Prostate gland (tissue), 2 donors: ENCODE data around the gene SPATA16. TPM values are rescaled to one million over a fixed set of nuclear protein-coding genes. Genes with fewer than 3 reads are reported as not detected.

ENCODE experiments used
- DNase-seq: peaks from one replicate; pipeline ENCODE4 v3.0.0-alpha.2; 2019; ENCODE audit warnings: low spot score
- H3K27ac ChIP-seq, 2 donors: fragments of 200-600 bp; sonication (generic); 2 replicates each; pipeline ENCODE4 v1.5.1; 2017 to 2019
- H3K27me3 ChIP-seq: fragments of 200-600 bp; sonication (generic); replicated peaks from 2 replicates; pipeline ENCODE4 v1.5.1; 2019; ENCODE audit not compliant: insufficient read depth
- H3K36me3 ChIP-seq, 2 donors: fragments of 200-600 bp; sonication (generic); 1 replicate in 1 of 2; 2 replicates in 1 of 2; pipeline versions ENCODE4 v1.5.1 to v1.8.1; 2017 to 2019
- H3K4me1 ChIP-seq: fragments of 200-600 bp; sonication (generic); replicated peaks from 2 replicates; pipeline ENCODE4 v1.5.1; 2019
- H3K4me3 ChIP-seq, 2 donors: fragments of 200-600 bp; sonication (generic); 2 replicates each; pipeline ENCODE4 v1.5.1; 2017 to 2019
- H3K9me3 ChIP-seq: fragments of 200-600 bp; sonication (generic); 2 replicates; pipeline ENCODE4 v1.5.1; 2017
- POLR2A ChIP-seq: fragments of 450-650 bp; IDR thresholded peaks from one replicate; pipeline ENCODE4 v1.6.1; 2016; ENCODE audit warnings: antibody characterized with exemption, mild to moderate bottlenecking
- POLR2AphosphoS5 ChIP-seq: sonication (generic); formaldehyde crosslinking; IDR thresholded peaks from one replicate; pipeline ENCODE4 v1.6.1; 2017; ENCODE audit warnings: antibody characterized with exemption
- WGBS: methylation state at CpG from one replicate; pipeline ENCODE4 v1.1.5; 2018; 5-methylcytosine and 5-hydroxymethylcytosine counted together
- intact Hi-C: fragments of 100-400 bp; cut with DNase I; formaldehyde crosslinking; loops from one replicate; pipeline ENCODE4 v1.14.2; 2022
- total RNA-seq, 2 donors: library from RNA; depleted of rRNA; stranded (reverse); fragments of >200 nt; gene quantifications; one replicate each; pipeline ENCODE4 v1.1.0, GENCODE V29; 2016
- TF ChIP-seq, protein P1 (sequence below), 4 experiments: fragments of 200-600 bp in 2 of 4; fragments of 450-650 bp in 2 of 4; sonication (generic) in 2 of 4; IDR thresholded peaks; 1 replicate in 3 of 4; 2 replicates in 1 of 4; pipeline ENCODE4 v1.5.1; 2016 to 2019; ENCODE audit warnings: antibody characterized with exemption in 4 of 4, mild to moderate bottlenecking in 2 of 4, moderate library complexity in 2 of 4

Gene SPATA16
- total RNA-seq, 2 donors from 2014 or later: 3.8 TPM; not detected in 1

DNA sequence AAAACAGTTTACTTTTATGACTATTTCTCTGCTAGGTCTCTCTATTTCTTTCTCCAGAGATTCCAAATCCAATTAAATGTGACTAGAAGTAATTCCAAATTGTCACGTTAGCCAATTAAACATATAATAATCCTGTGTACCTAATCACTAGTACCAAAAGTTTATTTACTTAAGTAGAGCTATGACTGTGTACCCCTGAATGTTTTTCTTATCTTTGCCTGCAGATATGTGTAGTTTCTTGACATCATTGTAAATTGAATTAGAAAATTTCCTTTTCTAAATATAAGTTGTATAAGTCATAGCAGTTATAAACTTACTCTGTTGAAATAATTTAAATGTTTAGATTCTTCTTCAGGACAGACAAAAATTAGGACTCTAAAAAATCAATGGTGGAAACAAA is 163.3 kb downstream of the SPATA16 start:
- Histone ChIP-seq H3K36me3 (no peaks in the 10 kb centered on the region), H3K4me3 (no peak overlapping the region), H3K4me1 (no peaks in the 10 kb centered on the region), H3K27ac (no peak overlapping the region), H3K9me3 (no peaks in the 10 kb centered on the region), H3K27me3 (no peaks in the 10 kb centered on the region)
- intact Hi-C loops: no loop called here
- WGBS: 39% methylated on average over 1 of the region's 1 CpG
- DNase-seq: no peak
- TF ChIP-seq POLR2A: no peak
- TF ChIP-seq, protein P1, sequence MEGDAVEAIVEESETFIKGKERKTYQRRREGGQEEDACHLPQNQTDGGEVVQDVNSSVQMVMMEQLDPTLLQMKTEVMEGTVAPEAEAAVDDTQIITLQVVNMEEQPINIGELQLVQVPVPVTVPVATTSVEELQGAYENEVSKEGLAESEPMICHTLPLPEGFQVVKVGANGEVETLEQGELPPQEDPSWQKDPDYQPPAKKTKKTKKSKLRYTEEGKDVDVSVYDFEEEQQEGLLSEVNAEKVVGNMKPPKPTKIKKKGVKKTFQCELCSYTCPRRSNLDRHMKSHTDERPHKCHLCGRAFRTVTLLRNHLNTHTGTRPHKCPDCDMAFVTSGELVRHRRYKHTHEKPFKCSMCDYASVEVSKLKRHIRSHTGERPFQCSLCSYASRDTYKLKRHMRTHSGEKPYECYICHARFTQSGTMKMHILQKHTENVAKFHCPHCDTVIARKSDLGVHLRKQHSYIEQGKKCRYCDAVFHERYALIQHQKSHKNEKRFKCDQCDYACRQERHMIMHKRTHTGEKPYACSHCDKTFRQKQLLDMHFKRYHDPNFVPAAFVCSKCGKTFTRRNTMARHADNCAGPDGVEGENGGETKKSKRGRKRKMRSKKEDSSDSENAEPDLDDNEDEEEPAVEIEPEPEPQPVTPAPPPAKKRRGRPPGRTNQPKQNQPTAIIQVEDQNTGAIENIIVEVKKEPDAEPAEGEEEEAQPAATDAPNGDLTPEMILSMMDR (IDR thresholded peaks at IDR 0.05): no peak
- no peak for TF ChIP-seq POLR2AphosphoS5

DNA sequence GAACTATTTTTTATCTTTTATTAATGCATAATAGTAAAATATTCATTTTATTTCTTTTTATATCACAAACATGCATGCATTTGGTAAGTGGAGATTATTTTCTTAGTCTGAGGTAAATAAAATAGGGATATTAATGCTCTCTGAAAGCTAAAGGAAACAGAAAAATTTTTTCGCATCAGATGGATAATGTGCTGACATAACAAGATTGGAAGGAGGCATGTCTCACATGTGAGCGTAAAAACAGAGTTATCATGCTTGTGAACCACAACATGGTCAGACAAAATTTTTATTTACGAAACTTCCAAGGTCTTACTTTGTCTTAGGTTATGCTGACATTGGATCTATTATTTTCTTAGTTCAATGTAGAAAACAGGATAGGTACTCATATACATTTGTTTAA is 166.1 kb downstream of the SPATA16 start:
- no peaks in the 10 kb centered on the region for H3K9me3 ChIP-seq
- no peaks in the 10 kb centered on the region for H3K36me3 ChIP-seq
- H3K27me3 ChIP-seq: no peaks in the 10 kb centered on the region
- H3K4me3 ChIP-seq: no peak overlapping the region
- H3K4me1 ChIP-seq: no peaks in the 10 kb centered on the region
- DNase-seq: no peak
- intact Hi-C loops: no loop called here
- 97% methylated on average over 3 of the region's 3 CpGs for WGBS
- TF ChIP-seq, protein P1 (IDR thresholded peaks at IDR 0.05): no peak
- TF ChIP-seq POLR2AphosphoS5: no peak
- no peak for TF ChIP-seq POLR2A
- H3K27ac ChIP-seq: no peak overlapping the region

DNA sequence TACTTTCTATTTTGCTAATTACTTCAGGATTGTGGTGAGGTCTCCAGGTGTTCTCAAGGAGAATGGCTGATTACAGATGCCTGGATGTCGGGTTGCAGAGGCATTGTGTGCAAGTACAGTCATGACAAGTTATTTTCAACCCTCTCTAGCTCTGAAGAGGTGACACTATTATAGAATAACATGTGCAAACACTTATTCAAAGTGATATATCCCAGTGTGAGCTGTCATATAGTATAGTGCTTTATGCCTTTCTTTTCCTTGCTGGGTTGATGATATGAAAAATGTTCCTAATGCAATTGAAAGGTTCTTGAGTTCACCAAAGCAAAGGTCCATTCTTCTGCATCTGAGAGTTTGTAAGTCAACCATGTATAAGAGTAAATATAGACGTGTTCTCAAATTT is 167.2 kb downstream of the SPATA16 start:
- Histone ChIP-seq H3K27me3 (no peaks in the 10 kb centered on the region), H3K9me3 (no peaks in the 10 kb centered on the region), H3K4me3 (no peak overlapping the region), H3K27ac (no peak overlapping the region), H3K36me3 (no peaks in the 10 kb centered on the region), H3K4me1 (no peaks in the 10 kb centered on the region)
- TF ChIP-seq POLR2AphosphoS5: no peak
- no peak for TF ChIP-seq POLR2A
- TF ChIP-seq, protein P1 (IDR thresholded peaks at IDR 0.05): no peak
- DNase-seq: no peak
- intact Hi-C loops: no loop called here
- 54% methylated on average over 2 of the region's 2 CpGs for WGBS

DNA sequence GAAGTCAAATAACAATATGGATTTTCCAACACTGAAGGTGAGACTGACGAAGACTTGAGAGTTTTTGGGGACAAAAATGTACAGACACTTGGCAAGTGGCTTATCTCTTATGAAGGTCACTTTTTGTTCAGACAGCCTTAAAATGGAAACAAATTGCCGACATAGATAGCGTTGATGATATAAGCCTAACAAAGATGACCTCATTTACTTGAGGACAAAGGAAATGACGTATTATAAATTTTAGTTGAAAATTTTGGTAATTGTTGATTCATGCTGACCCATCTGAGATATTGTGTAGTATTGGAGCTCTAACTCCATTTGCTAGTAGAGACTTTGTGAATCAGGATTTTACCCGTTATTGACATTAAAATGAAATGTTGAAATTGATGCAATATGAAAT is 168.3 kb downstream of the SPATA16 start:
- Histone ChIP-seq H3K36me3 (no peaks in the 10 kb centered on the region), H3K4me1 (no peaks in the 10 kb centered on the region), H3K4me3 (no peak overlapping the region), H3K27ac (no peak overlapping the region), H3K9me3 (no peaks in the 10 kb centered on the region), H3K27me3 (no peaks in the 10 kb centered on the region)
- no peak for DNase-seq
- intact Hi-C loops: no loop called here
- 88% methylated on average over 5 of the region's 5 CpGs for WGBS
- TF ChIP-seq POLR2A (no peak), POLR2AphosphoS5 (no peak)
- TF ChIP-seq, protein P1 (IDR thresholded peaks at IDR 0.05): no peak

DNA sequence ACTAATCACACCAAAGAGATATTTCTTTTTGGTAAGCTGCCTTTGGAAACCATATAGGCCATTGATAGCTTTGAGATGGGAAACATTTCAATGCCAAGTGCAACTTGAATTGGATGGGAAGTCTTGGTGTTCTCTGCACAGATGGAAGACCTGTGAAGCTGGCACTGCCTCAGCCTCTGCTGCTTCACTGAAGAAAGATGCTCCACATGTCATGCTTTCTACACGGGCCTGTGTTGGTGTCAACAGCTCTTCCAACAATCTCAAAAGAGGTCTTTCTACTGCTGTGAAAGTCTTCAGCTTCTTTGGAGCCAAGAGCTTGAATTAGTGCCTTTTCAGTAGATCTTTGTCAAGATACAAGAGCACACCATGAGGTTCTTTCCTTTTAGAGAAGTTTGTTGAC is 169.0 kb downstream of the SPATA16 start:
- no peaks in the 10 kb centered on the region for H3K36me3 ChIP-seq

More for the DNA sequence above, 169.0 kb downstream of the SPATA16 start:
- no peak for TF ChIP-seq POLR2AphosphoS5
- no peak for TF ChIP-seq POLR2A
- TF ChIP-seq, protein P1 (IDR thresholded peaks at IDR 0.05): no peak
- Histone ChIP-seq H3K27ac (no peak overlapping the region), H3K4me3 (no peak overlapping the region), H3K27me3 (no peaks in the 10 kb centered on the region), H3K9me3 (no peaks in the 10 kb centered on the region), H3K4me1 (no peaks in the 10 kb centered on the region)
- 67% methylated on average over 1 of the region's 1 CpG for WGBS
- intact Hi-C loops: no loop called here
- DNase-seq: no peak
